Activated T-cell treated with anti-CD3 and anti-CD28 coated beads for 4 hours (primary cell): ENCODE data around the gene THAP11.
A peak's percentile ranks its signal among the peaks of the same experiment; 100 is the strongest.

Source experiments
- DNase-seq: peaks from one replicate; pipeline ENCODE4 v3.0.0-alpha.2; 2020

Gene THAP11

DNA sequence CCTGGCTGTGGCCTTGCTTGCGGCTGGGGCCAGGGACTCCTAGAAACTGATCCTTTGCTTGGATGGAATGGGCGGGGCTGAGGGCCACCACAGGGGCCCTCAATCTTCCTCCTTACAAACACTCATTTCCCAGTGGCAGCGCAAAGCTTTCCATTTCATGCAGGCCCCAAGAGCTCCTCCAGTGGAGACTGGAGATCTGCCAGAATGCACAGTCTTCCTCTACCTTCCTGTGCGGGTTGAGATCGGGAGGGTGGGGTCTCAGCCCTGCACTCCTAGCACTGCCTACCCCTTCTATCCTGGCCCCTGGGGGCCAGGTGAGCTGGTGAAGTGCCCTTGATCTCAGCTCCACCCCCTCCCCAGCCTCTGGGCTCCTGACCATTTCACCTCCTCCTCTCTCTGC lies 44.3 kb downstream of the THAP11 start:
- DNase-seq = no peak

DNA sequence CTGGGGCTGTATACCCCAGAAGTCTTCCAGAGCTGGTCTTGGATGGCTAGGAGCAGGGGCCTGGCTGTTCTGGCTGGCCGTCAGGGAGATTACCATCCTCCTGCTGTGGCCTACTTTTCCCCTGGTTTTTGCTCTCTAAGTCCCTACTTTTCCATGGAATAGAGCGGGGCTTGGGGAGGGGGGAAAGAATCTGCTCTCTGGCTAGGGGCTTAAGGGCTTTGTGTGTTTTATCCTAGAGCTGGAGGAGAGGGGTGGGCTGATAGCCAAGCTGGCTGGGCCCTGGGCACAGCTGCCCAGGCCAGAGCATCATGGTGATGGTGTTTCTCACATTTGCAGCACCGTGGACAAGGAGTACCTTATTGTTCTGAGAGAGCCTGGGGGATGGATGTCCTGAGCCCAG lies 46.2 kb downstream of the THAP11 start:
- no peak for DNase-seq

GRCh38 chr16:67892375-67892774 lies 50.3 kb downstream of the THAP11 start:
- DNase-seq = no peak

- DNase-seq = peak; percentile 91
Measured at GRCh38 chr16:67892899-67893742, 51.0 kb downstream of the THAP11 start, which contains the start of gene PSKH1. PSKH1 (plus strand) TSS chr16:67893254; CDS start chr16:67908750, 15,496 bp downstream.
